ENCODE measurements around the gene DHODH.

DHODH gene

DNA sequence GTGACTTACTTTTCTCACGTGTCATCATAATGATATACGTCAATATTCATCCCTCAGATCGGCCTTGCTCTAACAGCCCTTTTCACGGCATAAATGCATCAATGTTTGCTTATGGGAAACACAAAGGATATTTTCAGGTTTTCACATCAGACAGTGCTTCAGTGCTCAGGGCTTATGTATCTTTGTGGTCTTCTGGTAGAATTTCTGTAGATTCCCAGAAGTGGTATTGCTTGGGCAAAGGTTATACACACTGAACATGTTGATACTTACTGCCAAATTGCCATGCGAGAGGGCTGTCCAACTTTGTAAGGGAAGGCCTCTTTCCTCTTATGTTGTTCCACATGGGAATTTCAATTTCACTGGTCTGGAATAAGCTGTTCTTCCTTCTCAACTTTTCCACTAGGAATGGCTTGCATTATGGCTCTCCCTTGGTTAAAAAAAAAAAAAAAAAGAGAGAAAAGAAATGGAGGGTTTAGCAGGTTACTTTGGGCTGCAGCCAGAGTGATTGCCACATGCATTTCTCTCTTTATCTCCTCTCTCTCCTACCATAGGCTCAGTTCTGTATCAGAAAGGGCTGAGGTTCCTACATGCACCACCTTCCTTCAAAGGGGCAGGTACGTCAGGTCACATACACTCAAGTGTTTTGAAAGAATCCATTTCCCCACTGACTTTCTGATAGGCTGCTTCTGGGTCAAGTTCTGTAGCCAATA is 19.3 kb downstream of the DHODH start:
- no peak overlapping the region for H3K4me3 ChIP-seq (ENCODE audit: low read length, poor library complexity, severe bottlenecking)
- H2AFZ ChIP-seq (ENCODE audit: low read length): no peak overlapping the region
- H3K9me2 ChIP-seq (replicated peaks; ENCODE audit: low read depth, low read length): no peaks in the 10 kb centered on the region
- no peaks in the 10 kb centered on the region for H3K27me3 ChIP-seq (ENCODE audit: insufficient read depth, low read length, poor library complexity, severe bottlenecking)
- no peak overlapping the region for H3K9ac ChIP-seq (ENCODE audit: low read depth, low read length, poor library complexity, severe bottlenecking)
- H3K4me1 ChIP-seq (ENCODE audit: insufficient read depth, low read length, poor library complexity, severe bottlenecking): no peaks in the 10 kb centered on the region
- peaks cover 17% of the 10 kb centered on the region; the same call in 1 of the 2 replicates for H3K36me3 ChIP-seq (ENCODE audit: insufficient read depth, low read length)
- no peaks in the 10 kb centered on the region for H4K20me1 ChIP-seq (ENCODE audit: insufficient read depth, low read length, poor library complexity, severe bottlenecking)
- no peaks in the 10 kb centered on the region for H3K79me2 ChIP-seq (ENCODE audit: insufficient read depth, low read length)
- H3F3A ChIP-seq (ENCODE audit: low read depth): no peaks in the 10 kb centered on the region
- no peak overlapping the region for H3K4me2 ChIP-seq (ENCODE audit: low read depth, low read length, poor library complexity, severe bottlenecking)
- TF ChIP-seq, protein P1, sequence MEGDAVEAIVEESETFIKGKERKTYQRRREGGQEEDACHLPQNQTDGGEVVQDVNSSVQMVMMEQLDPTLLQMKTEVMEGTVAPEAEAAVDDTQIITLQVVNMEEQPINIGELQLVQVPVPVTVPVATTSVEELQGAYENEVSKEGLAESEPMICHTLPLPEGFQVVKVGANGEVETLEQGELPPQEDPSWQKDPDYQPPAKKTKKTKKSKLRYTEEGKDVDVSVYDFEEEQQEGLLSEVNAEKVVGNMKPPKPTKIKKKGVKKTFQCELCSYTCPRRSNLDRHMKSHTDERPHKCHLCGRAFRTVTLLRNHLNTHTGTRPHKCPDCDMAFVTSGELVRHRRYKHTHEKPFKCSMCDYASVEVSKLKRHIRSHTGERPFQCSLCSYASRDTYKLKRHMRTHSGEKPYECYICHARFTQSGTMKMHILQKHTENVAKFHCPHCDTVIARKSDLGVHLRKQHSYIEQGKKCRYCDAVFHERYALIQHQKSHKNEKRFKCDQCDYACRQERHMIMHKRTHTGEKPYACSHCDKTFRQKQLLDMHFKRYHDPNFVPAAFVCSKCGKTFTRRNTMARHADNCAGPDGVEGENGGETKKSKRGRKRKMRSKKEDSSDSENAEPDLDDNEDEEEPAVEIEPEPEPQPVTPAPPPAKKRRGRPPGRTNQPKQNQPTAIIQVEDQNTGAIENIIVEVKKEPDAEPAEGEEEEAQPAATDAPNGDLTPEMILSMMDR (conservative IDR thresholded peaks at IDR 0.05; ENCODE audit: low read length): no peak
- no peak for TF ChIP-seq EZH2phosphoT487 (IDR thresholded peaks at IDR 0.05; ENCODE audit: borderline replicate concordance)
- no peaks in the 10 kb centered on the region for H3K9me3 ChIP-seq (ENCODE audit: insufficient read depth, low read depth, low read length)

DNA sequence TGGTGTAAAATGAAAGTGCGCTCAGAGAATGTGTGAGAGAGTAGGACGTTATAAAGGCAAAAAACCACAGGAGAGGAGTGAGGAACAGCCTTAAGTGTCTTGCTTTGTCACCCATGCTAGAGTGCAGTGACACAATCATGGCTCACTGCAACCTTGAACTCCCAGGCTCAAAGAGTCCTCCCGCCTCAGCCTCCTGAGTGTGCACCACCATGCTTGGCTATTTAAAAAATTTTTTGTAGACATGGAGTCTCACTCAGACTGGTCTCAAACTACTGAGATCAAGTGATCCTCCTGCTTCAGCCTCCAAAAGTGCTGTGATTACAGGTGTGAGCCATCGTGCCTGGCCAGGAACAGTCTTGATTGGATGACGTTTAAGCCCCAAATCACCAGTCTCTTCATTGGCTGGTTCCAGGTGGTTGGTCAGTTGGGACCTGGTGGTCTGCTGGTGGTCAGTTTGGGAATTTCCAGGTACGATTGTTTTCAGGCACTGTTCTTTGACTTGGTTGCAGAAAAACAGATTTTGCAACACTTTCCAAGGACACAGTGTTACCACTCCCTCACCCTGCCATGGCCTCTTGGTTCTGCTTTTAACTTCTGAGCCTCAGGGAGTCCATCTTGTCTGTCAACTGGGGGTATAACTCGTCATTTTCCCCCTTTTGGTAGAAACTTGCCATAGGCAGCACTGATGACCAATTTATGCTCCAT is 21.2 kb downstream of the DHODH start:
- no peak overlapping the region for H2AFZ ChIP-seq (ENCODE audit: low read length)
- H3K4me3 ChIP-seq (ENCODE audit: low read length, poor library complexity, severe bottlenecking): no peak overlapping the region
- no peaks in the 10 kb centered on the region for H3K79me2 ChIP-seq (ENCODE audit: insufficient read depth, low read length)
- no peaks in the 10 kb centered on the region for H4K20me1 ChIP-seq (ENCODE audit: insufficient read depth, low read length, poor library complexity, severe bottlenecking)
- H3F3A ChIP-seq (ENCODE audit: low read depth): no peaks in the 10 kb centered on the region
- no peaks in the 10 kb centered on the region for H3K9me3 ChIP-seq (ENCODE audit: insufficient read depth, low read depth, low read length)
- no peaks in the 10 kb centered on the region for H3K4me1 ChIP-seq (ENCODE audit: insufficient read depth, low read length, poor library complexity, severe bottlenecking)
- H3K27me3 ChIP-seq (ENCODE audit: insufficient read depth, low read length, poor library complexity, severe bottlenecking): no peaks in the 10 kb centered on the region
- peaks cover 6% of the 10 kb centered on the region; the same call in 1 of the 2 replicates for H3K36me3 ChIP-seq (ENCODE audit: insufficient read depth, low read length)
- no peak overlapping the region for H3K4me2 ChIP-seq (ENCODE audit: low read depth, low read length, poor library complexity, severe bottlenecking)
- TF ChIP-seq EZH2phosphoT487 (IDR thresholded peaks at IDR 0.05; ENCODE audit: borderline replicate concordance): no peak
- TF ChIP-seq, protein P1 (conservative IDR thresholded peaks at IDR 0.05; ENCODE audit: low read length): no peak
- no peak overlapping the region for H3K9ac ChIP-seq (ENCODE audit: low read depth, low read length, poor library complexity, severe bottlenecking)
- no peaks in the 10 kb centered on the region for H3K9me2 ChIP-seq (replicated peaks; ENCODE audit: low read depth, low read length)

DNA sequence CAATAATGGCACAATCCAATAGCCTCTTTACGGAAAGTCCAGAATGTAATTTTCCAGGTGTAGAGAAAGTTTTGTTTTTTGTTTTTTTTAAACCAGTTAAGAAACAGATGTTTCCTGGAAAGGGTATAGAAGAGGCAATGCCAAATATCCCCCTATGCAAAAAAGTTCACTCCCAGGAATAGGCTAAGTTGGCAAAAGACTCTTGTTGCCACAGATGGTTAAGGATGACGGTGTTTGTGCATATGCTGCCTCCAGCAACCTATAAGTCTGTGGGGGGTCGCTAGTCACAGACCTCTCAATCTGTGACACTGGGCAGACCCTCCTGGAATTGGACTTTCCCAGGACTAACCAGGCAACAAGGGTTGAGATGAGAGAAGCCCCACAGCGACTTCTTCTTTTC is 24.9 kb downstream of the DHODH start:
- Histone ChIP-seq H3K36me3 (ENCODE audit: insufficient read depth, low read length) (no peaks in the 10 kb centered on the region), H3K4me1 (ENCODE audit: insufficient read depth, low read length, poor library complexity, severe bottlenecking) (no peaks in the 10 kb centered on the region), H3K9me3 (ENCODE audit: insufficient read depth, low read depth, low read length) (no peaks in the 10 kb centered on the region), H3F3A (ENCODE audit: low read depth) (no peaks in the 10 kb centered on the region), H2AFZ (ENCODE audit: low read length) (no peak overlapping the region), H3K9ac (ENCODE audit: low read depth, low read length, poor library complexity, severe bottlenecking) (no peak overlapping the region), H3K79me2 (ENCODE audit: insufficient read depth, low read length) (no peaks in the 10 kb centered on the region), H3K9me2 (replicated peaks; ENCODE audit: low read depth, low read length) (no peaks in the 10 kb centered on the region), H4K20me1 (ENCODE audit: insufficient read depth, low read length, poor library complexity, severe bottlenecking) (no peaks in the 10 kb centered on the region), H3K4me2 (ENCODE audit: low read depth, low read length, poor library complexity, severe bottlenecking) (no peak overlapping the region), H3K27me3 (ENCODE audit: insufficient read depth, low read length, poor library complexity, severe bottlenecking) (no peaks in the 10 kb centered on the region), H3K4me3 (ENCODE audit: low read length, poor library complexity, severe bottlenecking) (no peak overlapping the region)
- TF ChIP-seq EZH2phosphoT487 (IDR thresholded peaks at IDR 0.05; ENCODE audit: borderline replicate concordance): no peak
- TF ChIP-seq, protein P1 (conservative IDR thresholded peaks at IDR 0.05; ENCODE audit: low read length): no peak

All from Loucy (cell line).